CD14-positive monocyte (primary cell): ENCODE data around the gene TLR6. TPM values are rescaled to one million over a fixed set of nuclear protein-coding genes. Genes with fewer than 3 reads are reported as not detected.

Experiments
- DNase-seq, 3 donors: peaks; one replicate each; pipeline ENCODE4 v3.0.0-alpha.2; 2011 to 2022
- H2AFZ ChIP-seq: 2 replicates; pipeline ENCODE4 v1.6.0; 2012; ENCODE audit warnings: mild to moderate bottlenecking, low read depth, low read length, inconsistent platforms; ENCODE audit not compliant: insufficient read depth, poor library complexity, severe bottlenecking
- H3K27ac ChIP-seq, 2 donors: 1 replicate in 1 of 2; 2 replicates in 1 of 2; pipeline ENCODE4 v1.5.1; 2012 to 2013; ENCODE audit warnings: low read length in 2 of 2, control low read depth in 1 of 2, inconsistent platforms in 1 of 2, low read depth in 1 of 2, mild to moderate bottlenecking in 1 of 2
- H3K27me3 ChIP-seq, 2 donors: one replicate each; pipeline versions ENCODE4 v1.6.0 to v1.6.1; 2011 to 2013; ENCODE audit warnings: low read length in 2 of 2; ENCODE audit not compliant: control insufficient read depth in 2 of 2, insufficient read depth in 2 of 2
- H3K36me3 ChIP-seq, 2 donors: replicated peaks in 1 of 2; 1 replicate in 1 of 2; 2 replicates in 1 of 2; pipeline versions ENCODE4 v1.5.1 to v1.6.1; 2012 to 2013; ENCODE audit warnings: low read length in 2 of 2, control low read depth in 1 of 2, inconsistent platforms in 1 of 2, mild to moderate bottlenecking in 1 of 2; ENCODE audit not compliant: insufficient read depth in 2 of 2, control insufficient read depth in 1 of 2
- H3K4me1 ChIP-seq, 2 donors: 1 replicate in 1 of 2; 2 replicates in 1 of 2; pipeline versions ENCODE4 v1.5.1 to v1.6.1; 2012 to 2013; ENCODE audit warnings: low read length in 2 of 2, control low read depth in 1 of 2, inconsistent platforms in 1 of 2, mild to moderate bottlenecking in 1 of 2, moderate library complexity in 1 of 2; ENCODE audit not compliant: insufficient read depth in 2 of 2, control insufficient read depth in 1 of 2
- H3K4me2 ChIP-seq: replicated peaks from 2 replicates; pipeline ENCODE3; 2012; ENCODE audit warnings: low read length, moderate library complexity, mild to moderate bottlenecking; ENCODE audit not compliant: poor library complexity, severe bottlenecking; ENCODE audit errors: extremely low read depth
- H3K4me3 ChIP-seq, 3 experiments: fragments of 200-600 bp in 1 of 3; sonication (generic) in 1 of 3; replicated peaks in 1 of 3; 1 replicate in 2 of 3; 2 replicates in 1 of 3; pipeline ENCODE4 v1.5.1; 2011 to 2013; ENCODE audit warnings: low read length in 3 of 3, mild to moderate bottlenecking in 3 of 3, control low read depth in 2 of 3, low read depth in 2 of 3, inconsistent platforms in 1 of 3, moderate library complexity in 1 of 3
- H3K79me2 ChIP-seq: 2 replicates; pipeline ENCODE4 v1.6.0; 2012; ENCODE audit warnings: mild to moderate bottlenecking, control low read depth, inconsistent platforms, low read length, moderate library complexity; ENCODE audit not compliant: insufficient read depth
- H3K9ac ChIP-seq: 2 replicates; pipeline ENCODE4 v1.6.0; 2017; ENCODE audit warnings: low read length, mild to moderate bottlenecking; ENCODE audit not compliant: insufficient read depth, poor library complexity, severe bottlenecking
- H3K9me3 ChIP-seq, 2 donors: replicated peaks in 1 of 2; 1 replicate in 1 of 2; 2 replicates in 1 of 2; pipeline versions ENCODE4 v1.5.1 to v1.6.1; 2012 to 2013; ENCODE audit warnings: low read length in 2 of 2, control low read depth in 1 of 2; ENCODE audit not compliant: control insufficient read depth in 1 of 2, insufficient read depth in 1 of 2
- H4K20me1 ChIP-seq: 2 replicates; pipeline ENCODE4 v1.6.0; 2012; ENCODE audit warnings: mild to moderate bottlenecking, low read length, control low read depth, moderate library complexity; ENCODE audit not compliant: insufficient read depth
- H3K27ac Mint-ChIP-seq, 7 donors: one replicate each; pipeline ENCODE4 v1.8.0; 2020; ENCODE audit warnings: mild to moderate bottlenecking in 7 of 7, mixed read lengths in 7 of 7, moderate library complexity in 6 of 7, inconsistent platforms in 2 of 7
- H3K27me3 Mint-ChIP-seq, 3 donors: one replicate each; pipeline ENCODE4 v1.8.0; 2021 to 2022; ENCODE audit warnings: low read depth in 3 of 3, mild to moderate bottlenecking in 3 of 3, mixed read lengths in 3 of 3, moderate library complexity in 3 of 3, inconsistent platforms in 1 of 3
- H3K36me3 Mint-ChIP-seq, 2 donors: one replicate each; pipeline ENCODE4 v1.8.0; 2020; ENCODE audit warnings: mixed read lengths in 2 of 2, inconsistent platforms in 1 of 2, mild to moderate bottlenecking in 1 of 2
- H3K4me1 Mint-ChIP-seq: one replicate; pipeline ENCODE4 v1.8.0; 2020; ENCODE audit warnings: mild to moderate bottlenecking, mixed read lengths
- H3K4me3 Mint-ChIP-seq, 2 donors: one replicate each; pipeline ENCODE4 v1.8.0; 2020; ENCODE audit warnings: mild to moderate bottlenecking in 2 of 2, mixed read lengths in 2 of 2, moderate library complexity in 1 of 2
- H3K9me3 Mint-ChIP-seq, 7 donors: one replicate each; pipeline ENCODE4 v1.8.0; 2020 to 2022; ENCODE audit warnings: mixed read lengths in 7 of 7, mild to moderate bottlenecking in 6 of 7, moderate library complexity in 6 of 7, inconsistent platforms in 2 of 7
- WGBS: methylation state at CpG from one replicate; pipeline ENCODE4 v1.1.5; 2013; ENCODE audit warnings: missing lambda C conversion rate; ENCODE audit not compliant: insufficient coverage; 5-methylcytosine and 5-hydroxymethylcytosine counted together
- intact Hi-C, 2 donors: fragments of 100-400 bp; cut with micrococcal nuclease; formaldehyde crosslinking; loops; one replicate each; pipeline versions ENCODE4 v1.15.0 to v1.15.1; 2023
- polyA plus RNA-seq, 3 donors: library from polyadenylated mRNA; depleted of rRNA in 1 of 3; unstranded in 2 of 3; stranded (reverse) in 1 of 3; fragments of 300-500 nt in 2 of 3; fragments of >200 nt in 1 of 3; fragmentation: Illumina TruSeq in 2 of 3; gene quantifications; 1 replicate in 2 of 3; 2 replicates in 1 of 3; pipeline ENCODE4 v1.2.3, GENCODE V29; 2012 to 2021
- TF ChIP-seq, protein P1 (sequence below): fragments of 200-600 bp; IDR thresholded peaks from one replicate; pipeline ENCODE4 v1.8.0; 2022; ENCODE audit warnings: antibody characterized with exemption, mild to moderate bottlenecking

Gene TLR6
- polyA plus RNA-seq, 3 donors: 7.7 to 12.7 (median 11.5) TPM

DNA sequence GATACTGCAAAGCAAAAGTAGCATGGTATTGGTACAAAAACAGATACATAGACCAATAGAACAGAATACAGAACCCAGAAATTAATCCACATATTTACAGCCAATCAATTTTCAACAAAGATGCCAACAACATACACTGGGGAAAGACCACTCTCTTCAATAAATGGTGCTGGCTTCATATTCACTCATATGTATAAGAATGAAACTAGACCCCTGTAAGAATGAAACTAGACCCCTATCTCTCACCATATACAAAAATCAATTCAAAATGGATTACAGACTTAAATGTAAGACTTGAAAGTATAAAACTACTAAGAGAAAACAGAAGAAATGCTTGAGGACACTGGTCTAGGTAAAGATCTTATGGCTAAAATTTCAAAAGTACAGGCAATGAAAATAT, 19.3 kb downstream of the TLR6 start:
- Mint-ChIP-seq H3K4me1 (peaks cover 29% of the 10 kb centered on the region), H3K9me3 (peaks cover 17 to 40% (median 23%) of the 10 kb centered on the region in 7 donors), H3K4me3 (no peak overlapping the region), H3K27me3 (peaks cover 0 to 2% (median 1%) of the 10 kb centered on the region in 3 donors), H3K27ac (peak overlapping the region in 2 of 7 donors; percentile 32 to 33), H3K36me3 (peaks cover 50 to 75% of the 10 kb centered on the region in 2 donors)
- H3K27ac ChIP-seq: peak overlapping the region in 1 of 2 donors; percentile 33
- TF ChIP-seq, protein P1, sequence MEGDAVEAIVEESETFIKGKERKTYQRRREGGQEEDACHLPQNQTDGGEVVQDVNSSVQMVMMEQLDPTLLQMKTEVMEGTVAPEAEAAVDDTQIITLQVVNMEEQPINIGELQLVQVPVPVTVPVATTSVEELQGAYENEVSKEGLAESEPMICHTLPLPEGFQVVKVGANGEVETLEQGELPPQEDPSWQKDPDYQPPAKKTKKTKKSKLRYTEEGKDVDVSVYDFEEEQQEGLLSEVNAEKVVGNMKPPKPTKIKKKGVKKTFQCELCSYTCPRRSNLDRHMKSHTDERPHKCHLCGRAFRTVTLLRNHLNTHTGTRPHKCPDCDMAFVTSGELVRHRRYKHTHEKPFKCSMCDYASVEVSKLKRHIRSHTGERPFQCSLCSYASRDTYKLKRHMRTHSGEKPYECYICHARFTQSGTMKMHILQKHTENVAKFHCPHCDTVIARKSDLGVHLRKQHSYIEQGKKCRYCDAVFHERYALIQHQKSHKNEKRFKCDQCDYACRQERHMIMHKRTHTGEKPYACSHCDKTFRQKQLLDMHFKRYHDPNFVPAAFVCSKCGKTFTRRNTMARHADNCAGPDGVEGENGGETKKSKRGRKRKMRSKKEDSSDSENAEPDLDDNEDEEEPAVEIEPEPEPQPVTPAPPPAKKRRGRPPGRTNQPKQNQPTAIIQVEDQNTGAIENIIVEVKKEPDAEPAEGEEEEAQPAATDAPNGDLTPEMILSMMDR: no peak
- no peak overlapping the region for H2AFZ ChIP-seq
- H3K79me2 ChIP-seq: peaks cover 95% of the 10 kb centered on the region
- intact Hi-C loops: no loop called here
- peaks cover 56% of the 10 kb centered on the region for H4K20me1 ChIP-seq
- no peak overlapping the region for H3K4me2 ChIP-seq
- peaks cover 6 to 20% of the 10 kb centered on the region in 2 donors for H3K4me1 ChIP-seq
- no peak overlapping the region for H3K4me3 ChIP-seq
- no peaks in the 10 kb centered on the region for H3K27me3 ChIP-seq
- no peak overlapping the region for H3K9ac ChIP-seq
- H3K36me3 ChIP-seq: peaks cover 5 to 45% of the 10 kb centered on the region in 2 donors
- peaks cover 8 to 16% of the 10 kb centered on the region in 2 donors for H3K9me3 ChIP-seq
- no peak for DNase-seq

DNA sequence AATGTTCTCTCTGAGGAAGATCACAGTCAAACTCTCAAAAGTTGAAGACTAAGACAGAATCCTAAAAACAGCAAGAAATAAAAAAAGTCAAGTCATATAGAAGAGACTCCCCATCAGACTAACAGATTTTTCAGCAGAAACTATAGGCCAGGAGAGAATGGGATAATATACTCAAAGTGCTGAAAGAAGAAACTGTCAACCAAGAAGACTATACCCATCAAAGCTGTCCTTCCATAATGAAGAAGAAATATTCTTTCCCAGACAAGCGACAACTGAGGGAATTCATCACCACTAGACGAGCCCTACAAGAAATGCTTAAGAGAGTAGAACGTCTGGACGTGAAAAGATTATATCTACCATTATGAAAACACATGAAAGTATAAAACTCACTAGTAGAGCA, 22.0 kb downstream of the TLR6 start:
- DNase-seq: no peak
- H3K27me3 ChIP-seq: no peaks in the 10 kb centered on the region
- Mint-ChIP-seq H3K36me3 (peaks cover 38 to 66% of the 10 kb centered on the region in 2 donors), H3K27me3 (peaks cover 0 to 2% (median 1%) of the 10 kb centered on the region in 3 donors), H3K9me3 (peaks cover 17 to 40% (median 23%) of the 10 kb centered on the region in 7 donors), H3K27ac (no peak overlapping the region), H3K4me1 (peaks cover 34% of the 10 kb centered on the region), H3K4me3 (no peak overlapping the region)
- H3K4me1 ChIP-seq: peaks cover 11 to 25% of the 10 kb centered on the region in 2 donors
- no peak overlapping the region for H3K27ac ChIP-seq
- H3K9me3 ChIP-seq: peaks cover 8 to 16% of the 10 kb centered on the region in 2 donors
- TF ChIP-seq, protein P1: no peak
- intact Hi-C loops: no loop called here
- H2AFZ ChIP-seq: no peak overlapping the region
- no peak overlapping the region for H3K4me2 ChIP-seq
- H3K9ac ChIP-seq: no peak overlapping the region
- H4K20me1 ChIP-seq: peaks cover 57% of the 10 kb centered on the region
- peaks cover 94% of the 10 kb centered on the region for H3K79me2 ChIP-seq
- peaks cover 5 to 26% of the 10 kb centered on the region in 2 donors for H3K36me3 ChIP-seq
- no peak overlapping the region for H3K4me3 ChIP-seq
- no CpG with 5 or more reads among the region's 4 CpGs for WGBS
